ENCODE measurements around the gene NEUROD6.

GRCh38 chr7:31308652-31309051 lies 31.9 kb downstream of the NEUROD6 start:
- no peak for TF ChIP-seq CTCF (conservative IDR thresholded peaks at IDR 0.05 in 1 of 2, IDR thresholded peaks at IDR 0.05 in 1 of 2; ENCODE audit: low read depth in 1 of 2, low read length in 2 of 2)
- no peak for TF ChIP-seq EZH2 (IDR thresholded peaks at IDR 0.05; ENCODE audit: low read length, missing control alignments)
